H1 (cell line): ENCODE results near the gene PLXNB2. TPM values are rescaled to one million over a fixed set of nuclear protein-coding genes. Genes with fewer than 3 reads are reported as not detected.
A peak's percentile ranks its signal among the peaks of the same experiment; 100 is the strongest.

Source experiments
- CTCF ChIA-PET: fragments of 300-600 bp; sonication (Branson Sonifier 250); formaldehyde crosslinking; loops from one replicate; lab custom pipeline; 2021; ENCODE audit not compliant: partially characterized antibody; lab: Charles Lee
- POLR2A ChIA-PET: fragments of 300-600 bp; sonication (Branson Sonifier 250); formaldehyde crosslinking; loops from one replicate; lab custom pipeline; 2021; ENCODE audit warnings: inconsistent platforms; ENCODE audit not compliant: partially characterized antibody; lab: Charles Lee
- DNase-seq, 2 experiments: peaks; one replicate each; pipeline versions ENCODE4 v3.0.0 to v3.0.0-alpha.2; 2010 to 2022; ENCODE audit warnings: low spot score in 2 of 2, low read depth in 1 of 2, mixed read lengths in 1 of 2
- FAIRE-seq: peaks from 2 replicates; lab custom pipeline; 2011; peaks lifted over from hg19 to GRCh38; lab: Jason Lieb, UNC
- H2AFZ ChIP-seq: 2 replicates; pipeline ENCODE4 v1.8.1; 2012; ENCODE audit warnings: low read length, inconsistent platforms
- H2AK5ac ChIP-seq: 2 replicates; pipeline ENCODE4 v1.6.1; 2013; ENCODE audit warnings: low read depth, low read length
- H2BK120ac ChIP-seq: replicated peaks from 2 replicates; pipeline ENCODE3; 2013; ENCODE audit warnings: low read depth, low read length, inconsistent platforms
- H2BK12ac ChIP-seq: 2 replicates; pipeline ENCODE4 v1.6.1; 2013; ENCODE audit warnings: low read depth, low read length
- H2BK15ac ChIP-seq: 2 replicates; pipeline ENCODE4 v1.6.1; 2013; ENCODE audit warnings: low read length
- H2BK20ac ChIP-seq: 2 replicates; pipeline ENCODE4 v1.6.1; 2013; ENCODE audit warnings: low read length
- H2BK5ac ChIP-seq: 2 replicates; pipeline ENCODE4 v1.6.1; 2013; ENCODE audit warnings: low read depth, low read length
- H3K14ac ChIP-seq: 2 replicates; pipeline ENCODE4 v1.6.1; 2013; ENCODE audit warnings: inconsistent platforms; ENCODE audit not compliant: insufficient read length
- H3K18ac ChIP-seq: 2 replicates; pipeline ENCODE4 v1.6.1; 2013; ENCODE audit warnings: low read length; ENCODE audit errors: extremely low read depth
- H3K23ac ChIP-seq: 2 replicates; pipeline ENCODE4 v1.6.1; 2013; ENCODE audit warnings: inconsistent platforms; ENCODE audit not compliant: insufficient read length
- H3K23me2 ChIP-seq: 2 replicates; pipeline ENCODE4 v1.6.1; 2013; ENCODE audit warnings: low read depth, low read length
- H3K27ac ChIP-seq: 2 replicates; pipeline ENCODE4 v1.6.1; 2011; ENCODE audit warnings: low read depth, low read length, inconsistent platforms
- H3K27me3 ChIP-seq, 4 experiments: replicated peaks in 1 of 4; 1 replicate in 1 of 4; 2 replicates in 3 of 4; pipeline versions ENCODE4 v1.6.1 to v1.8.1; 2011 to 2013; ENCODE audit warnings: low read length in 3 of 4, mild to moderate bottlenecking in 3 of 4, inconsistent platforms in 2 of 4, mixed read lengths in 2 of 4, moderate library complexity in 1 of 4; ENCODE audit not compliant: control insufficient read depth in 3 of 4, insufficient read depth in 3 of 4; ENCODE audit errors: extremely low read depth in 1 of 4
- H3K36me3 ChIP-seq, 4 experiments: 2 replicates each; pipeline versions ENCODE4 v1.6.1 to v1.8.1; 2011 to 2013; ENCODE audit warnings: mild to moderate bottlenecking in 4 of 4, low read length in 3 of 4, moderate library complexity in 2 of 4, control low read depth in 1 of 4, inconsistent platforms in 1 of 4; ENCODE audit not compliant: insufficient read depth in 4 of 4, control insufficient read depth in 2 of 4
- H3K4ac ChIP-seq: replicated peaks from 2 replicates; pipeline ENCODE3; 2013; ENCODE audit warnings: low read length, low read depth, mixed read lengths, inconsistent platforms; ENCODE audit not compliant: insufficient read length
- H3K4me1 ChIP-seq, 4 experiments: replicated peaks in 1 of 4; 1 replicate in 1 of 4; 2 replicates in 3 of 4; pipeline versions ENCODE4 v1.6.1 to v1.8.1; 2011 to 2013; ENCODE audit warnings: low read length in 3 of 4, inconsistent platforms in 2 of 4, mixed read lengths in 1 of 4; ENCODE audit not compliant: insufficient read depth in 4 of 4, control insufficient read depth in 3 of 4
- H3K4me2 ChIP-seq, 2 experiments: 2 replicates each; pipeline versions ENCODE4 v1.6.1 to v1.8.1; 2011 to 2013; ENCODE audit warnings: low read depth in 2 of 2, low read length in 2 of 2, control low read depth in 1 of 2, inconsistent platforms in 1 of 2, mild to moderate bottlenecking in 1 of 2; ENCODE audit not compliant: insufficient read depth in 1 of 2
- H3K4me3 ChIP-seq, 4 experiments: fragments of 200-600, 300-600 bp in 1 of 4; sonication (generic), shearing (Covaris generic), sonication (Bioruptor Twin) in 1 of 4; 2 replicates each; pipeline versions ENCODE4 v1.5.1 to v1.8.1; 2011 to 2016; ENCODE audit warnings: low read length in 4 of 4, low read depth in 3 of 4, control low read depth in 2 of 4, inconsistent platforms in 2 of 4, mild to moderate bottlenecking in 2 of 4, mixed read lengths in 1 of 4, moderate library complexity in 1 of 4; ENCODE audit not compliant: insufficient read depth in 2 of 4; ENCODE audit errors: extremely low read depth in 1 of 4
- H3K56ac ChIP-seq: replicated peaks from 2 replicates; pipeline ENCODE3; 2013; ENCODE audit warnings: low read depth, mild to moderate bottlenecking, mixed read lengths, low read length, inconsistent platforms; ENCODE audit not compliant: insufficient read length
- H3K79me1 ChIP-seq: 2 replicates; pipeline ENCODE4 v1.6.1; 2013; ENCODE audit warnings: low read depth, low read length, control low read depth
- H3K79me2 ChIP-seq, 2 experiments: 2 replicates each; pipeline versions ENCODE4 v1.6.1 to v1.8.1; 2012 to 2013; ENCODE audit warnings: low read length in 2 of 2, mild to moderate bottlenecking in 2 of 2, inconsistent platforms in 1 of 2; ENCODE audit not compliant: insufficient read depth in 2 of 2, control insufficient read depth in 1 of 2
- H3K9ac ChIP-seq, 4 experiments: replicated peaks in 1 of 4; 1 replicate in 1 of 4; 2 replicates in 3 of 4; pipeline versions ENCODE4 v1.6.1 to v1.8.1; 2011 to 2013; ENCODE audit warnings: low read depth in 3 of 4, low read length in 3 of 4, control low read depth in 2 of 4, mild to moderate bottlenecking in 2 of 4, moderate library complexity in 2 of 4, inconsistent platforms in 1 of 4; ENCODE audit errors: extremely low read depth in 1 of 4
- H3K9me3 ChIP-seq, 2 experiments: 2 replicates each; pipeline versions ENCODE4 v1.6.1 to v1.8.1; 2012 to 2013; ENCODE audit warnings: mild to moderate bottlenecking in 2 of 2, moderate library complexity in 2 of 2, control low read depth in 1 of 2, inconsistent platforms in 1 of 2, low read depth in 1 of 2, low read length in 1 of 2, mixed read lengths in 1 of 2; ENCODE audit not compliant: insufficient read depth in 2 of 2
- H4K20me1 ChIP-seq, 2 experiments: replicated peaks in 1 of 2; 2 replicates each; pipeline versions ENCODE3 to v1.8.1; 2011 to 2013; ENCODE audit warnings: inconsistent platforms in 2 of 2, low read length in 2 of 2, mild to moderate bottlenecking in 1 of 2; ENCODE audit not compliant: insufficient read depth in 2 of 2, control insufficient read depth in 1 of 2
- H4K5ac ChIP-seq: 2 replicates; pipeline ENCODE4 v1.6.1; 2013; ENCODE audit warnings: low read length, low read depth, mixed read lengths, inconsistent platforms; ENCODE audit not compliant: insufficient read length
- H4K8ac ChIP-seq: 2 replicates; pipeline ENCODE4 v1.8.0; 2013; ENCODE audit warnings: mild to moderate bottlenecking, moderate library complexity, low read length, inconsistent platforms; ENCODE audit not compliant: insufficient read depth; ENCODE audit errors: extremely low read depth
- H4K91ac ChIP-seq: replicated peaks from 2 replicates; pipeline ENCODE3; 2013; ENCODE audit warnings: low read length, mixed read lengths, inconsistent platforms; ENCODE audit not compliant: insufficient read length
- CBX8 ChIP-seq: fragments of 300-800, 300-1000 bp; sonication (generic); IDR thresholded peaks from 2 replicates; pipeline ENCODE4 v1.7.1; 2016; ENCODE audit warnings: low read depth, low read length, borderline replicate concordance
- GABPA ChIP-seq: IDR thresholded peaks from 2 replicates; pipeline ENCODE4 v1.6.1; 2011; ENCODE audit warnings: mild to moderate bottlenecking, low read length, moderate library complexity, borderline replicate concordance; ENCODE audit not compliant: insufficient read depth
- RXRA ChIP-seq: IDR thresholded peaks from 2 replicates; pipeline ENCODE4 v1.6.1; 2011; ENCODE audit warnings: low read depth, mild to moderate bottlenecking, low read length, moderate library complexity; ENCODE audit not compliant: insufficient read depth
- SP1 ChIP-seq: IDR thresholded peaks from 2 replicates; pipeline ENCODE4 v1.6.1; 2011; ENCODE audit warnings: low read depth, low read length
- TCF12 ChIP-seq: IDR thresholded peaks from 2 replicates; pipeline ENCODE4 v1.6.1; 2011; ENCODE audit warnings: low read depth, mild to moderate bottlenecking, low read length
- WGBS, 2 experiments: shearing (Covaris generic) in 1 of 2; methylation state at CpG; one replicate each; pipeline versions ENCODE4 v1.1.6 to v1.1.7; 2013 to 2015; ENCODE audit warnings: low lambda C conversion rate in 2 of 2, mixed read lengths in 2 of 2, inconsistent platforms in 1 of 2, low coverage in 1 of 2, missing lambda C conversion rate in 1 of 2; ENCODE audit not compliant: insufficient replicate concordance in 2 of 2, insufficient coverage in 1 of 2, insufficient read length in 1 of 2; ENCODE audit errors: extremely low coverage in 1 of 2, missing lambda C conversion rate in 1 of 2; 5-methylcytosine and 5-hydroxymethylcytosine counted together
- polyA plus RNA-seq, 7 experiments: library from polyadenylated mRNA; depleted of rRNA in 3 of 7; stranded (reverse) in 5 of 7; unstranded in 2 of 7; fragments of >200 nt in 5 of 7; fragments of 200-250 nt in 2 of 7; gene quantifications; 1 replicate in 5 of 7; 2 replicates in 1 of 7; 4 replicates in 1 of 7; pipeline versions ENCODE4 v1.2.1 to v1.2.3, GENCODE V29; 2011 to 2013; ENCODE audit warnings: missing spikeins in 2 of 7, mixed read lengths in 2 of 7
- total RNA-seq: library from RNA; stranded (reverse); fragmentation: NEBNext Ultra II Directional; extraction: Animal tissue kit (Norgen Biotek cat#: 25700); gene quantifications from 2 replicates; pipeline ENCODE4 v1.2.1, GENCODE V29; 2021
- TF ChIP-seq, protein P1 (sequence below): IDR thresholded peaks from 2 replicates; pipeline ENCODE4 v1.6.1; 2012; ENCODE audit warnings: inconsistent platforms

Gene PLXNB2
- total and polyA plus RNA-seq, 2 of the 8 experiments (the other 6 are each of a cell fraction or from before 2014, with no cell fraction given): 58.3 to 92.8 TPM

DNA sequence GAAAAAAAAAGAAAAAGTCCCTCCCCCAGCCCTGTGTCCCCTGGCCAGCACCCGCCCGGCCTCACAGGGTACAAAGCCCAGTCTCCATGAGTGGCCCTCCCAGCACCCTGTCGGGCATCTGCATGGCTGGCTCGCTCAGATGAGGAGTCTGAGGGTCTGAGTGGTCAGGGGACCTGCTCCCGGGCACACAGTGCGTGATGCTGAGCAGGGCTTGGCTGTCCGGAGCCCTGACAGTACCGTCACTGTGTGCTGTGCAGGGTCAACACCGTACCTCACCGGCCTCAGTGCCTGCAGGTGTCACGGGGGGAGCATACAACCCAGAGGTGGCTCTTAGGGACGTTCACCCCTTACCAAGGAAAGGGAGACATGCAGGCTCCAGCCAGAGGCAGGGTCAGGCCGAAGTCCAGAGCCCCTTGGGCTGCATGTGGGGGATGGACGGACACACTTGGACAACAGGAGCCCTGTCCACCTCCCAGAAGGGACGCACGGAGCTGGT, 3.6 kb upstream of the PLXNB2 start:
- Histone ChIP-seq H2AK5ac (peak overlapping the region; percentile 65; the same call in 1 of the 2 replicates), H3K27me3 (no peaks in the 10 kb centered on the region; a peak in 2 of 7 replicates), H3K23ac (no peak overlapping the region), H3K9ac (no peak overlapping the region), H4K20me1 (no peaks in the 10 kb centered on the region), H2BK15ac (no peak overlapping the region), H3K56ac (no peak overlapping the region), H3K4me3 (no peak overlapping the region), H2AFZ (no peak overlapping the region), H2BK20ac (no peak overlapping the region), H3K79me2 (no peaks in the 10 kb centered on the region), H4K5ac (no peak overlapping the region), H3K23me2 (peaks cover 2% of the 10 kb centered on the region; the same call in 1 of the 2 replicates), H3K9me3 (no peaks in the 10 kb centered on the region; a peak in 1 of 4 replicates), H4K8ac (no peak overlapping the region), H3K4me1 (peaks cover 0 to 21% (median 13%) of the 10 kb centered on the region in 4 experiments; a peak in 5 of 7 replicates), H2BK120ac (no peak overlapping the region), H3K79me1 (no peaks in the 10 kb centered on the region), H3K4me2 (no peak overlapping the region), H2BK12ac (0 out of 2 replicates have a peak overlapping the region, but pooled peaks have one; percentile 33), H2BK5ac (no peak overlapping the region; the same call in 1 of the 2 replicates), H3K14ac (no peak overlapping the region), H3K36me3 (no peaks in the 10 kb centered on the region), H4K91ac (no peak overlapping the region), H3K27ac (no peak overlapping the region), H3K18ac (no peak overlapping the region), H3K4ac (no peak overlapping the region)
- ChIA-PET CTCF (interaction anchor here (1.5 kb wide), 1 partner anchor 35 kb away, joined by 7 read pairs; no protein-coding TSS in a partner anchor), POLR2A (interaction anchor here (1.5 kb wide), 1 partner anchor 10 kb away, joined by 4 read pairs; no protein-coding TSS in a partner anchor)
- FAIRE-seq (no peak), DNase-seq (no peak)
- WGBS, 2 experiments: 90% methylated on average over 16 of the region's 16 CpGs; no CpG with 5 or more reads in 1 of the 2 experiments
- no peak for TF ChIP-seq RXRA
- TF ChIP-seq TCF12: no peak
- TF ChIP-seq GABPA: no peak
- TF ChIP-seq CBX8: no peak
- no peak for TF ChIP-seq SP1
- TF ChIP-seq, protein P1, sequence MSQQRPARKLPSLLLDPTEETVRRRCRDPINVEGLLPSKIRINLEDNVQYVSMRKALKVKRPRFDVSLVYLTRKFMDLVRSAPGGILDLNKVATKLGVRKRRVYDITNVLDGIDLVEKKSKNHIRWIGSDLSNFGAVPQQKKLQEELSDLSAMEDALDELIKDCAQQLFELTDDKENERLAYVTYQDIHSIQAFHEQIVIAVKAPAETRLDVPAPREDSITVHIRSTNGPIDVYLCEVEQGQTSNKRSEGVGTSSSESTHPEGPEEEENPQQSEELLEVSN: no peak
